A673 (cell line): ENCODE data around the gene CTNNBL1.

Experiments used
- CTCF ChIP-seq: fragments of 300-800, 200-600 bp; sonication (generic); conservative IDR thresholded peaks from 2 replicates; pipeline ENCODE4 v1.5.1; 2017; ENCODE audit warnings: low read depth, mild to moderate bottlenecking, antibody characterized with exemption, low read length, moderate library complexity, mixed read lengths
- EZH2 ChIP-seq: fragments of 200-600 bp; sonication (generic); IDR thresholded peaks from 2 replicates; pipeline ENCODE4 v1.6.1; 2017; ENCODE audit warnings: borderline replicate concordance, low read depth, mild to moderate bottlenecking, mixed read lengths, antibody characterized with exemption, low read length; ENCODE audit not compliant: poor library complexity, severe bottlenecking

- TF ChIP-seq CTCF (no peak), EZH2 (no peak)
These were observed 6.4 kb upstream of the CTNNBL1 start for GRCh38 chr20:37687478-37687805.
